Measurements from ENCODE around the gene CLDN17.

DNA sequence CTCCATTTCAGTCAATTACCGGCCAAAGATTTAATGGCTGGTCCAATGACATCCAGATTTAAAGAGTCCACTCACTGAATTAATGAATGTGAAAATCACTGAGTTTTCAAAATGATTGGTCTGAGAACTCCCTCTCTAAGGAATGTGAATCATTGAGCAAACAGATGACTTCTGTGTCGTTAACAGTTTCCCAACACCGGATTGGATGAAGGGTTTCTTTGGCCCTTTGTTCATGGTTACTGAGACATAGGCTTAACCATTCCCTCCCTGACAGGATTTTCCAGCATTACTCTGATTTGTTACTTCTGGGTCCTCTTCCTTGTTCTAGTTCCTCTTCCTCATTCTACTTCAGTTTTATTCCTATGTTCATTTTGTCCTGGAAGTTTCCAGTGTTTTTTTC lies 1.5 kb upstream of the CLDN17 start:
- no peak for TF ChIP-seq MAX (IDR thresholded peaks at IDR 0.05)
- TF ChIP-seq ZBTB7A (IDR thresholded peaks at IDR 0.05; ENCODE audit: low read depth) = no peak
- TF ChIP-seq, protein P1, sequence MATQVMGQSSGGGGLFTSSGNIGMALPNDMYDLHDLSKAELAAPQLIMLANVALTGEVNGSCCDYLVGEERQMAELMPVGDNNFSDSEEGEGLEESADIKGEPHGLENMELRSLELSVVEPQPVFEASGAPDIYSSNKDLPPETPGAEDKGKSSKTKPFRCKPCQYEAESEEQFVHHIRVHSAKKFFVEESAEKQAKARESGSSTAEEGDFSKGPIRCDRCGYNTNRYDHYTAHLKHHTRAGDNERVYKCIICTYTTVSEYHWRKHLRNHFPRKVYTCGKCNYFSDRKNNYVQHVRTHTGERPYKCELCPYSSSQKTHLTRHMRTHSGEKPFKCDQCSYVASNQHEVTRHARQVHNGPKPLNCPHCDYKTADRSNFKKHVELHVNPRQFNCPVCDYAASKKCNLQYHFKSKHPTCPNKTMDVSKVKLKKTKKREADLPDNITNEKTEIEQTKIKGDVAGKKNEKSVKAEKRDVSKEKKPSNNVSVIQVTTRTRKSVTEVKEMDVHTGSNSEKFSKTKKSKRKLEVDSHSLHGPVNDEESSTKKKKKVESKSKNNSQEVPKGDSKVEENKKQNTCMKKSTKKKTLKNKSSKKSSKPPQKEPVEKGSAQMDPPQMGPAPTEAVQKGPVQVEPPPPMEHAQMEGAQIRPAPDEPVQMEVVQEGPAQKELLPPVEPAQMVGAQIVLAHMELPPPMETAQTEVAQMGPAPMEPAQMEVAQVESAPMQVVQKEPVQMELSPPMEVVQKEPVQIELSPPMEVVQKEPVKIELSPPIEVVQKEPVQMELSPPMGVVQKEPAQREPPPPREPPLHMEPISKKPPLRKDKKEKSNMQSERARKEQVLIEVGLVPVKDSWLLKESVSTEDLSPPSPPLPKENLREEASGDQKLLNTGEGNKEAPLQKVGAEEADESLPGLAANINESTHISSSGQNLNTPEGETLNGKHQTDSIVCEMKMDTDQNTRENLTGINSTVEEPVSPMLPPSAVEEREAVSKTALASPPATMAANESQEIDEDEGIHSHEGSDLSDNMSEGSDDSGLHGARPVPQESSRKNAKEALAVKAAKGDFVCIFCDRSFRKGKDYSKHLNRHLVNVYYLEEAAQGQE (IDR thresholded peaks at IDR 0.05; ENCODE audit: low read depth) = no peak
- no peak for TF ChIP-seq CREB1 (IDR thresholded peaks at IDR 0.05; ENCODE audit: low read depth)
- TF ChIP-seq YY1 (IDR thresholded peaks at IDR 0.05; ENCODE audit: low read depth) = no peak
- no peak for TF ChIP-seq TEAD4 (IDR thresholded peaks at IDR 0.05)
- TF ChIP-seq RAD21 (IDR thresholded peaks at IDR 0.05; ENCODE audit: low read depth) = no peak
- TF ChIP-seq EP300 (IDR thresholded peaks at IDR 0.05; ENCODE audit: borderline replicate concordance) = no peak
- no peak for TF ChIP-seq TAF1 (IDR thresholded peaks at IDR 0.05; ENCODE audit: low read depth)

All from Ishikawa (cell line).